GM23338 (cell line): ENCODE measurements around the gene JCHAIN. TPM values are rescaled to one million over a fixed set of nuclear protein-coding genes. Genes with fewer than 3 reads are reported as not detected.
A peak's percentile ranks its signal among the peaks of the same experiment; 100 is the strongest.

Source experiments
- ATAC-seq: fragments of 200-7000 bp; cut with Tn5 transposase; 3 replicates; pipeline ENCODE4 v1.9.1; 2020
- DNase-seq: peaks from one replicate; pipeline ENCODE4 v3.0.0-alpha.2; 2015; ENCODE audit warnings: low spot score
- H2AFZ ChIP-seq: fragments of 200-600 bp; sonication (generic); 2 replicates; pipeline ENCODE4 v1.8.0; 2016; ENCODE audit warnings: antibody characterized with exemption, mild to moderate bottlenecking, moderate library complexity
- H3F3A ChIP-seq: fragments of 200-600 bp; sonication (generic); replicated peaks from 2 replicates; pipeline ENCODE4 v1.8.0; 2017; ENCODE audit warnings: antibody characterized with exemption, mixed run types, low read depth
- H3K27ac ChIP-seq: fragments of 200-600 bp; sonication (generic); 2 replicates; pipeline ENCODE4 v1.6.1; 2016; ENCODE audit warnings: low read depth
- H3K27me3 ChIP-seq: fragments of 200-600 bp; sonication (generic); 2 replicates; pipeline ENCODE4 v1.8.0; 2016; ENCODE audit warnings: mild to moderate bottlenecking, mixed run types, moderate library complexity; ENCODE audit not compliant: insufficient read depth
- H3K36me3 ChIP-seq: fragments of 200-600 bp; sonication (generic); 2 replicates; pipeline ENCODE4 v1.8.0; 2016; ENCODE audit warnings: mild to moderate bottlenecking; ENCODE audit not compliant: insufficient read depth
- H3K4me1 ChIP-seq: fragments of 200-600 bp; sonication (generic); 2 replicates; pipeline ENCODE4 v1.8.0; 2016; ENCODE audit warnings: mild to moderate bottlenecking, moderate library complexity; ENCODE audit not compliant: insufficient read depth
- H3K4me2 ChIP-seq: fragments of 200-600 bp; sonication (generic); 2 replicates; pipeline ENCODE4 v1.7.1; 2017; ENCODE audit warnings: mixed run types
- H3K4me3 ChIP-seq: fragments of 200-600 bp; sonication (generic); 2 replicates; pipeline ENCODE4 v1.6.1; 2016; ENCODE audit warnings: mixed run types
- H3K79me2 ChIP-seq: fragments of 200-600 bp; sonication (generic); replicated peaks from 2 replicates; pipeline ENCODE4 v1.8.0; 2017; ENCODE audit warnings: mild to moderate bottlenecking; ENCODE audit not compliant: insufficient read depth
- H3K9me2 ChIP-seq: fragments of 200-600 bp; sonication (generic); 2 replicates; pipeline ENCODE4 v1.8.0; 2017; ENCODE audit not compliant: insufficient read depth
- H4K20me1 ChIP-seq: fragments of 200-600 bp; sonication (generic); replicated peaks from 2 replicates; pipeline ENCODE4 v1.8.0; 2017; ENCODE audit warnings: mild to moderate bottlenecking; ENCODE audit not compliant: insufficient read depth
- H3K27ac Mint-ChIP-seq: 2 replicates; pipeline ENCODE4 v1.8.0; 2020; ENCODE audit warnings: inconsistent platforms, mild to moderate bottlenecking, moderate library complexity, mixed read lengths
- H3K27me3 Mint-ChIP-seq: 3 replicates; pipeline ENCODE4 v1.8.0; 2022; ENCODE audit warnings: low read depth, mild to moderate bottlenecking, moderate library complexity, mixed read lengths, inconsistent platforms; ENCODE audit not compliant: insufficient read depth, poor library complexity
- H3K36me3 Mint-ChIP-seq: 3 replicates; pipeline ENCODE4 v1.8.0; 2021; ENCODE audit warnings: low read depth, mild to moderate bottlenecking, inconsistent platforms, moderate library complexity, mixed read lengths
- H3K4me1 Mint-ChIP-seq: 3 replicates; pipeline ENCODE4 v1.8.0; 2020; ENCODE audit warnings: mild to moderate bottlenecking, inconsistent platforms, mixed read lengths
- H3K4me3 Mint-ChIP-seq: 3 replicates; pipeline ENCODE4 v1.8.0; 2021; ENCODE audit warnings: moderate library complexity, mild to moderate bottlenecking, inconsistent platforms, mixed read lengths
- H3K9me3 Mint-ChIP-seq: 3 replicates; pipeline ENCODE4 v1.8.0; 2020; ENCODE audit warnings: moderate library complexity, mild to moderate bottlenecking, inconsistent platforms, mixed read lengths
- CREB1 ChIP-seq: fragments of 250-450 bp; sonication (Bioruptor Pico); IDR thresholded peaks from 2 replicates; pipeline ENCODE4 v1.5.0; 2020; ENCODE audit warnings: low read depth, mild to moderate bottlenecking, moderate library complexity
- CTCF ChIP-seq, 2 experiments: fragments of 200-600 bp in 1 of 2; sonication (generic) in 1 of 2; conservative IDR thresholded peaks; 2 replicates each; pipeline versions ENCODE4 v1.5.1 to v1.6.1; 2016 to 2017; ENCODE audit warnings: antibody characterized with exemption in 2 of 2, low read depth in 2 of 2, mild to moderate bottlenecking in 2 of 2, moderate library complexity in 1 of 2
- EZH2 ChIP-seq: fragments of 200-600 bp; sonication (generic); IDR thresholded peaks from one replicate; pipeline ENCODE4 v1.8.0; 2017; ENCODE audit warnings: antibody characterized with exemption, mild to moderate bottlenecking, low read depth; ENCODE audit not compliant: unreplicated experiment
- JUNB ChIP-seq: IDR thresholded peaks from one replicate; pipeline ENCODE4 v1.6.1; 2016; ENCODE audit warnings: antibody characterized with exemption; ENCODE audit not compliant: unreplicated experiment
- NANOG ChIP-seq: IDR thresholded peaks from 2 replicates; pipeline ENCODE4 v1.6.1; 2016; ENCODE audit warnings: antibody characterized with exemption, borderline replicate concordance
- REST ChIP-seq: IDR thresholded peaks from one replicate; pipeline ENCODE4 v1.6.1; 2018; ENCODE audit warnings: antibody characterized with exemption; ENCODE audit not compliant: unreplicated experiment
- ZNF331 ChIP-seq: fragments of 250-450 bp; sonication (Bioruptor Pico); IDR thresholded peaks from 2 replicates; pipeline ENCODE4 v1.5.0; 2020; ENCODE audit warnings: low read depth, mild to moderate bottlenecking, moderate library complexity
- ZNF462 ChIP-seq: fragments of 250-450 bp; sonication (Bioruptor Pico); IDR thresholded peaks from 2 replicates; pipeline ENCODE4 v1.5.0; 2020; ENCODE audit warnings: mild to moderate bottlenecking, moderate library complexity
- polyA plus RNA-seq: library from polyadenylated mRNA; unstranded; fragments of >200 nt; fragmentation: Nextera tagmentation; extraction: Ambion mirVana; gene quantifications from 2 replicates; pipeline ENCODE4 v1.2.1, GENCODE V29; 2016
- total RNA-seq: library from RNA; depleted of rRNA; stranded (reverse); fragments of >200 nt; shearing (Covaris generic); gene quantifications from 2 replicates; pipeline ENCODE4 v1.2.3, GENCODE V29; 2014

The JCHAIN gene
- total and polyA plus RNA-seq, 2 experiments from 2014 or later = 0.23 TPM; not detected in 1

GRCh38 chr4:70706516-70706915 lies 40.2 kb upstream of the JCHAIN start:
- Mint-ChIP-seq H3K4me1 (peaks cover 20% of the 10 kb centered on the region), H3K27ac (no peak overlapping the region), H3K9me3 (no peaks in the 10 kb centered on the region; the same call in 2 of the 3 replicates), H3K4me3 (peak overlapping the region; percentile 85), H3K36me3 (no peaks in the 10 kb centered on the region; the same call in 2 of the 3 replicates), H3K27me3 (peaks cover 6% of the 10 kb centered on the region)
- Histone ChIP-seq H3K4me1 (peaks cover 17% of the 10 kb centered on the region; the same call in 1 of the 2 replicates), H3K79me2 (peaks cover 46% of the 10 kb centered on the region), H3K36me3 (no peaks in the 10 kb centered on the region), H3F3A (peaks cover 10% of the 10 kb centered on the region; the same call in 1 of the 2 replicates), H3K9me2 (no peaks in the 10 kb centered on the region), H3K27ac (no peak overlapping the region), H4K20me1 (peaks cover 5% of the 10 kb centered on the region), H3K4me2 (peak overlapping the region; percentile 78), H3K27me3 (peaks cover 26% of the 10 kb centered on the region), H2AFZ (no peak overlapping the region), H3K4me3 (peak overlapping the region; percentile 86)
- no peak for ATAC-seq
- DNase-seq = no peak
- no peak for TF ChIP-seq CTCF (conservative IDR thresholded peaks at IDR 0.05; ENCODE audit: low read depth in 2 of 2)
- no peak for TF ChIP-seq REST
- no peak for TF ChIP-seq CREB1 (CRISPR knock-in tag)
- no peak for TF ChIP-seq ZNF462 (CRISPR knock-in tag)
- no peak for TF ChIP-seq EZH2
- TF ChIP-seq ZNF331 (CRISPR knock-in tag) = no peak
- TF ChIP-seq NANOG = no peak
- TF ChIP-seq JUNB = no peak
